H4 (cell line): ENCODE data around the gene IGFL3. TPM values are rescaled to one million over a fixed set of nuclear protein-coding genes. Genes with fewer than 3 reads are reported as not detected.
"Not testable (repeated sequence)": the region's sequence is repeated elsewhere in the genome, so short reads cannot be mapped to it uniquely, and the experiment has no call there.

ENCODE experiments used
- DNase-seq: peaks from one replicate; pipeline ENCODE4 v3.0.0-alpha.2; 2015; ENCODE audit warnings: low spot score
- total RNA-seq: library from RNA; depleted of rRNA; stranded (reverse); fragments of >200 nt; shearing (Covaris generic); gene quantifications from 2 replicates; pipeline ENCODE4 v1.2.3, GENCODE V29; 2014

Gene IGFL3
- total RNA-seq, 1 experiment from 2014 or later, result 3.3 TPM

DNA sequence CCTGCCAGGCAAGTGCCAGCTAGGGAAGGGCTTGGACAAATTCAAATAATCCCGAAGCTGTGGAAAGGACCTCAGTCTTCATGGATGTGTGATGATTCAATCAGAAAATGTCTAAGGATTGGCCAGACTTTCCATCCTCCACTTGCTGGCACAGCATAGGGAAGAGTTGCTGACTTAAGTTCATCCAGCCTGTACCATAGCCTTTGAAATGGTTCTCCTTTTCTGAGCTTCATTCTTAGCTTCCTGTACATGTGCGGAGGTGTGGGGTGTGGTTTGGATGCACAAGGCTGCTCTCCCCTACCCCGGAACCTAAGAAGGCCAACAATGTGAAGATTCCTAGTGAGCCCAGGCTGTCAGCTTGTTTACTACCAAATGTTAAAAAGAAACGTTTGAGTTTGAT is 959 bp upstream of the IGFL3 start:
- no peak for DNase-seq

DNA sequence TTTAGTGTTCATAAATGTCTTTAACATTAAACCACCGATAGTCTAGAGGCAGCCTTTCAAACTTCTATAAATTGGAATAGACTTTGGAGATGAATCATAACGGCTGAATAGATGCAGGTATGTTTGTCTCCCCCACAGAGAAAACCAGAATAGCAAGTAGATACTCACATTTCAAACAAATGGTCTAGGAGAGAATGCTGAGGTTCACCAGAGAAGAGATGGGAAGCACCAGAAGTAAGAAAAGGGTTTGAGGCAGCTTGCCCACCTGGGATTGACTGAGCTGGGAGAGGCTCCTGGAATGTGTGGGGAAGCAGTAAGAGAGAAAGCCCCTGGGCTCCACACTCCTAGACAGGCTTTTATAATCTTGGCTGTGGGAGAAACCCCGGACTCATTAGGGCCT is 6.4 kb downstream of the IGFL3 start:
- no peak for DNase-seq

DNA sequence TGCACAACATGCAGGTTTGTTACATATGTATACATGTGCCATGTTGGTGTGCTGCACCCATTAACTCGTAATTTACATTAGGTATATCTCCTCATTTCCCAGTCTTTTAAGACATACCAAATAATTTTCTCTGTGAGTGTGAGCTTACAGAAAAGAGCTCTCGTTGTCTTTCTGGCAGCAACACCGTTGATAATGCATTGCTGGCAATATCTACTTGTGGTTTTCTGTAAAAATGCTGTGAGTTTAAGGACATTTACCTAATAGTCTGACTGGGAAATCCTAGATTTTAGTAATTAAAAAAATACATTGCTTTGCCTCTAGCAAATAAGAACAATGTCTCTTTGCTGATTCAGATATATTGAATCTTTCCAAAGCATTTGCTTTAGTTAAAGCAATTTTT is 8.4 kb downstream of the IGFL3 start:
- DNase-seq, result no peak

DNA sequence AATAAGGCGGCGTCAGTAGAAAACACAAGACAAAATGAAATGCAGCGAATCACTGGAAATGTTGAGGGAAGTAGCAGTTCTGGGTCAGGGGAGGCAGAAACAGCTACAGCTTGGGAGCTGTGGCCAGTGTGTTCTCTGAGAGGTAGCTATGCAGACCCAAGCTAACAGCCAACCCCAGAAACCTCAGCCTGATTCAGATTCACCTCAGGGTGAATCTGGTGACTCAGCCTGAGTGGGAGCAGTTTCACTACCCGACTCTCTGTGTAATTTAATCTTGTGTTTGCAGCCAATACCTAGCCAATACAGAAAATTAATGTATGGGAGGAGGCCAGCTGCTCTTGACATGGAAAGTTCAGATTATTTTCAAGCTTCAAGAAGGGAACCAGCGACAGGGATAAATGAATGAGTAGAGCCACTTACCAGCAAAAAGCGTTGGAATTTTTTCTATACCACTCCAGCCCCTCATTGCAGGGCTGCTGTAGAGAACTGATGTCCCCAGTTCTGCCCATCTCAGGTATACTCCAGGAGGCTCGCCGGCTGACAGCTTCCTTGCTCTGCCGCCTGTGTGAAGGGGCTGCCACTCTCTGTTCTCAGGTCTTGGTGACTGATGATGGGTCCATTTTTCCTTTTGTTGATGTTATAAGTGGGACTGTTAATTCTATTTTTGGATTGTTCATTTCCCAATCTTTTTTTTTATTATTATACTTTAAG is 8.9 kb downstream of the IGFL3 start:
- DNase-seq, result peak; percentile 82

DNA sequence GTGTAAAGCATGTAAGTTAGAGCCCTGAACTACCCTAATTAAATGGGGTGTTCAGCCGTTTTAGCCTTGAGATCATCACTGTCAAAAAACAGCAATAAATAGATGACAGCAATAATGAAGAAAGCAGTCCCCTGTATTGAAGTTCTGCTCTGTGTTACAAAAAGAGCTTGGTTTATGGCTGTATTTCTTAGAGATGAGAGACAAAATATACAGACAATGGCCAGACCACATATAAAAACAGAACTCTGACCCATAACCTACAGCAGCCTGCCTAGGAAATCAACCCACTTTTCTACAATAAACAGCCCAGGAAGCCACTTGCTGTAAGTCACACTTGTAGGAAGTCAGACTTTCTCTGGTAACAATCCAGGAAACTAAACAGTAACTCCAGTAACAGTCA is 10.8 kb downstream of the IGFL3 start:
- DNase-seq, result no peak

DNA sequence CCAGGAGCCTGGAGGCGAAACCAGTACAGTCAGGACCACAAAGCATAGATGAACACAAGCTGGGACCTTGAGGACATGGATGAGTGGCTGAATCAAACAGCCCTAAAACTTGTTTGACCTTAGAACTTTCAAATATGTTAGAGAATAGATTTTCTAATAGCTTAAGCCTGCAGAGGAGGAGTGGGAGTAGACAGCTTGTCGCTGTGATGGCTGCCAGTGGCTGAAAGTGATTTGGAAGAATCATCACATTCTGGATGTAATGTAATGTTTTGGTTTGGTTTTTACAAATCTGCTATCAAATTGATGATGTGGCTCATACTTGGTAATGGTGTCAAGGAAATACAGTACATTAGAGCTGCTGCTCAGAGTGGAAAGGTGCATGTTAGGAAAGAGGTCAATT is 12.0 kb downstream of the IGFL3 start:
- DNase-seq, result no peak

DNA sequence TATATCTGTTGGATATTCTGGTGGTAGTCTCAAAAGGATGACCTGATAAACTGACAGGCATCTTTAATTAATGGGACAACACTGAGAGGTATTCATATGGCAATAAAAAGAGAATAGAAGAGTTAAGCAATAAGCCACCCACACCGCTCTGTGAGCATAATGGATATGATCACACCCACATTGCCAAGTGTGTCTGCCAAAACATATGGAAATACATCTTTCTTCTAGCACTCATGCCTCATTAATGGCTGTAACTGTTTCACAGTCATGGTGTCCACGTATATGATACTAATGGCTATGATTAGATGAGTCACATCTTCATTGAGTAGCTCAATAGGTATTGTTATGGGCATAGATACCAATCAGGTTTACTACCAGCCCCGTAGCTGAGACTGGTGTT is 13.1 kb downstream of the IGFL3 start:
- DNase-seq, result no peak

DNA sequence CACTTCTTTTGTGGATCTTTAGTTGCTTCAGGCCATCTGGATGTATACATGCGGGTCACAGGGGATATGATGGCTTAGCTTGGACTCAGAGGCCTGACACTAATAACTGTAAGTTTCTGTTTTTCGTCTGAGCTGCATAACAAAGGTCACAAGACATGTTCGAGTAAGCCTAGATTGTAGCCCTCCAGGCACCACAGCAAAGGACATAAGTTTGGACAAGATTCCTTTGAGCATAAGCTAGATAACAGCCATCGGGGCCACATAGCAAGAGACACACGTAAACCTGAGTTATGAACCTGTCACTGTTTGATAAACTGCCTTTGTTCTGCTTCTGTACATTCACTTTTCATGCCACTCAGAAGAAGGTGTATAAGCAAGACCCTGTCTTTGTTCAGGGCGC is 14.6 kb downstream of the IGFL3 start:
- no peak for DNase-seq

DNA sequence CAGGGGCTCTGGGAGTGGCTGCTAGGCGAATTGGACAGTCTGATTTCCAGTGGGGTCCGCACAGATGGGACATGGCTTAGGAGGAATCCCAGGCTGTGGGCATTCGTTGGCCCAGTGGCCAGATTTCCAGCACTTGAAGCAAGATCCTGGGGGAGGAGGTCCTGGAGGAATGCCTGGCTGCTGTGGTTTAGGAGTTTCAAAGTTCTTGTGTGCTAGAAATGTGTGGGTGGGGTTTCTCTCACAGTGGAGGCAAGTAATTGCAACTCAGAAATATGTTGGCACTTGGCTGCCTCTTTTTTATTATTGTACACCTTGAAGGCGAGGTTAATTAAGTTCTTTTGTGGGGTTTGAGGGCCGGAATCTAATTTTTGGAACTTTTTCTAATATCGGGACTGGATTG is 17.1 kb downstream of the IGFL3 start:
- peak; percentile 53 for DNase-seq

DNA sequence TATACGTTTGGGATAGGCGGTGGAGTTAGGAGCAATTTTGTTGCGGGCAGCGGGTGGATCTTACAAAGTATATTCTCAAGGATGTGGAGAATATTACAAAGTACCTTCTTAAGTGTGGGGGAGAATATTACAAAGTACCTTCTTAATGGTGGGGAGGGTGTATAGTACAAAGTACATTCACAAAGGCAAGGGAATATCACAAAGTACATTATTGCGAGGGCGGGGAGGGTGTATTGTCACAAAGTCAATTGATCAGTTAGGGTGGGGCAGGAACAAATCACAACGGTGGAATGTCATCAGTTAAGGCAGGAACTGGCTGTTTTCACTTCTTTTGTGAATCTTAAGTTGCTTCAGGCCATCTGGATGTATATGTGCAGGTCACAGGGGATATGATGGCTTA is 22.2 kb downstream of the IGFL3 start:
- not testable (repeated sequence) for DNase-seq

DNA sequence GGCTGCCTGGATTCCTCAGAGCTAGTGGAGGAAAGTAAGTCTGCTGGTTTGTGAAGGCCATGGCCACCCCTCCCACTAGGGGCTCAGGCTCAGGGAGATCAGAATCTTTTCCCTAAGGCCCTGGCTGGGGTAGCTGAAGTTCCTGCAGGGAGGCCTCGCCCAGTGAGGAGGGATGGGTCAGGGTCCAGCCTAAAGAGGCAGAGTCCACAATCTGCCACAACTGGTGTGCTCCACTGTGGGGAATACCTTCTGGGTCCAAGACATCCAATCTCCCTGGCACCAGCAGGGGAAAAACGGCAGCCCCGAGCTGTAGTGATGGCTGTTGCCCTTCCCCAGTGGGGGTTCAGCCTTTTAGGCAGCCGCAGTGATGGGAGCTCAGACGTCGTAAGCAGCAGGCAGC is 23.2 kb downstream of the IGFL3 start:
- DNase-seq, result no peak

DNA sequence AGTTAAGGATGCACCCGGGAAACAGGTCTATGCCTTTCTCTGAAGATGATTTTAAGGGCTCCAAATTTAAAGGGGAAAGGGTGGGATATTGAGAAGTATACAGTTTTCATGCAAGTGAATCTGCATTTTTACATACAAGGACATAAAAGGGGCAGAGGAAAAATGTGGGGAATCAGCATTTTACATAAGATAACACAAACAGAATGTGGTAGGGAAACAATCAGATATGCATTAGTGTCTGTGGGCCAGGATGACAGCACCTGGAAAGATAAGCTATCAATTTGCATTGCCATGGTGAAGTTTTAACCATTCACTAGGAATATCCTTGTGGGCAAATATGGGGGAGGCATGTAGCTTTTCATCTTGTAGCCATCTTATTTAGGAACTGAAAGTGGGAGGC is 24.1 kb downstream of the IGFL3 start:
- DNase-seq, result no peak

DNA sequence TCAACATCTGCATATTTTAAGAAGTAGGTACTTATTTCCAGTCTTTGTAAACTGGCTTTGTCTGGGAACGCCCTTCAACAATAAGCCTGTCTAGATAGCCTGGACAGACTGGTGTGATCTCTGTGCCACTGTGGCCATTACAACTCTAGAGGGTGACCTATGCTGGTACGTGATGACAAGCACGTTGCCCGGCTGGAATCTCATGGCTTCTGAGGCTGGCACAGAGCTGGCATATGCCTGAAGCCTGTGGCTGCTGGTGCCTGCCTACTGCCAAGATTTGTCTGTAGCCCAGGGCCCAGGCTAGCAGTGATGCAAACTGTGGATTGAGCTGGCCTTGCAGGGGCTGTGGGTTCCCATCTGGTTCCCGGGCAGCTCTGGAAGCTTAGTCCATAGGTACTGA is 34.0 kb downstream of the IGFL3 start:
- DNase-seq, result no peak

DNA sequence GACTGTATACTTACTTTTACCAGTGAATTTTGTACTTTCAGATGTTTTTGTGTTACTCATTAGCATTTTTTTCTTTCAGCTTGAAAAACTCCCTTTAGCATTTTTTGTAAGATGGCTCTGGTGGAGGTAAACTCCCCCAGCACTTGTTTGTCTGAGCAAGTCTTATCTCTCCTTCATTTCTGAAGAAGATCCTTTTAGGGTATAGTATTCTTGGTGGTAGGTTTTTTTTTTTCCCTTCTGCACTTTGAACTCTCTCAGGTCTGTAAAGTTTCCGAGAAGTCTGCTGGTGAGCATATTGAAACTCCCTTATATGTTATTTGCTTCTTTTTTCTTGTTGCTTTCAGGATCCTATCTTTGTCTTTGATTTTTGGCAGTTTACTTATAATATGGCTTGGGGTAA is 35.1 kb downstream of the IGFL3 start:
- DNase-seq, result no peak

DNA sequence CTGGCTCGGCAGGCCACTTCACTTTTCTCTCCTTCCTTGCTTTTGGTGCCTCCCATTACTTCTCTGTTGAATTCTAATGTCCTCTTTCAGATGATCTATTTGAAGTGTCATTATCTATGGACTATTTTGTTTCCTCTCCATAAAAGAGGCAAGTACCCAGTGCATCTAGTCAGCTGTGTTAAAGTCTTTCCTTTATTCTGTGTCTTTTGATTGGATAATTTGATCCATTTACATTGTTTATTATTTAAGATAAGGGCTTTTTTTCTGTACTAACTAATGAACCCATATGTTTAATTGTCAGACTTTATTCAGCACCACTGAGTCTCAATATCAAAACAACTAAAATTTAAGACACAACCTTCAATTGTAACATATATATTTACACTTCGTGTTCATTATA is 36.4 kb downstream of the IGFL3 start:
- DNase-seq, result no peak

DNA sequence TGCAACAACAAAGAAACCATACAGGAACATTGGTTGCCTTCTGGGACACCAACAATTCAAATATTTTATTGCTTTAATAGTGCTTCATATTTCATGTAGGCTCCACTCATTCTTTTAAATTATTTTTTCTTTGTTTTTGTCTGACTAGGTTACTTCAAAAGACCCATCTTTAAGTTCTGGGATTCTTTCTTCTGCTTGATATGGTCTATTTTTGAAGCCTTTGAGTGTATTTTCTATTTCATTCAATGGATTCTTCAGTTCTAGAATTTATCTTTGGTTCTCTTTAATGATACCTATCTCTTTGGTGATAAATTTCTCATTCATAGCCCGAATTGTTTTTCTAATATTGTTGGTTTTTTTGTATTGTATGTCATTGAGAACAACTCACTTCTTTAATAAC is 38.6 kb downstream of the IGFL3 start:
- no peak for DNase-seq

DNA sequence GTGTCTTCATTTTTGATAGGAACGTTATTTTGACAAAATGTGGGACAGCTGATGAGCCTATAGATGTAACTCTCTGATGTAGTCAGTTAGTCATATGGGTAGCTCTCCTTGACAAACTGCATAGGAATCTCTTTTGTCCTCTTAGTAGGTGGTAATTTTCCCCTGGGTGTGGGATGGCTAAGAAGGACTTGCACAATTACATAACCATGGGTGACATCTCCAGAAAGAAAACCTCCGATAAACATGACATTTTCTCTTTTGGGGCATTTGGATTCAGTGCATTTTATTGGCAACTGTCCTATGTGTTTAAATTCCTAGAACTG is 41.8 kb downstream of the IGFL3 start:
- DNase-seq, result no peak

DNA sequence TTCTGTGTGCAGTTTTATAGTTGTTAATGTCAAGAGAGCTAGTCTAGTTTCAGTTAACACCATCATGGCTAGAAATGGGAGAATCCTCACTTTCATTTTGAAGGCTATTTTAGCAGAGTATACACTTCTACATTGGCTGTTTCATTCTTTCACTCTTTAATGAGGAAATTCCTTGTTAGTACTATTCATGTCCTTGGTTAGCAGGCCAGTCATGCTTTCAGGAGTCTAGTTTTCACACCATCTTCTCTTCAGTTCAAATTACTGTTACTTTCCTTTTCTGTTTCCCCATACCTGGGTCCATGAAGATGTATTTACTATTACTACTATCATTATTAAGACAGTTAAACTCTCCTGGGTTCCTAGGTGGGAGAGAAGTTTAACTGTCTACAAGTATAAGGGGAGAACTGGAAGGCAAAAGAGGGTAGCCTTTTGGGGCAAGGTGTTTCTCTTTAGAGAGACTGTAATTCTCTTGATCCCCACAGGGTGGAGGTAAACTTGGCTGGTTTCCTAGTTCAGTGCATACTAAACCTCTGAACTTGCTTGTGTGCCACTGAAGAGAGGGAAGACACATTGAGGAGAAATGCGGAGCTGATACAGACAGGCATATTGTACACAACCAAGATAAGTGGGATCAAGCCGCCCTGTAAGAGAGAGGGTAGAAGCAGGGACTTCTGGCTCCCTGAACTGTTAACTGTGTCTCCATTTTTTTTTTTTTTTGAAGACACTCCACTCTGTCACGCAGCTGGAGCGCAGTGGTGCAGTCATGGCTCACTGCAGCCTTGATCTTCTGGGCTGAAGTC is 42.4 kb downstream of the IGFL3 start:
- peak; percentile 68 for DNase-seq

DNA sequence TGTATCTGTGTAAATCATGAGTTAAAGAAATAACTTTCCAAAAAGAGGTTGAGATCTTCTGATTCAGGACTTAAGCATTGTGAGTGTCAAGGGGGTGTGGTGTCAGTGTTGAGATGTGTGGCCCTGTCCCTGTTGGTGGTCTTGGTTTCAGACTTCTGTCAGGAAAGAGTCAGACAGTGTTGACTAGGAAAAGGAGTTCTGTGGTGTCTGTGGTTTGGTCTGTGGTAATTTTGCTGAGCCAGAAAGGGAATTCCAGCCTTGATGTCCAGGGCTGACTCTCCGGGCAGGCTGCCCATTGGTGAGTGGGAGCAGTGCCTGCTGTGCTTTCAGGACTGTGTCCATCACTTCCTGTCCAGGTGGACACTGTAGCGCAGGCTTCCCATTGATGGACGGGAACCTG is 43.9 kb downstream of the IGFL3 start:
- peak; percentile 92 for DNase-seq

DNA sequence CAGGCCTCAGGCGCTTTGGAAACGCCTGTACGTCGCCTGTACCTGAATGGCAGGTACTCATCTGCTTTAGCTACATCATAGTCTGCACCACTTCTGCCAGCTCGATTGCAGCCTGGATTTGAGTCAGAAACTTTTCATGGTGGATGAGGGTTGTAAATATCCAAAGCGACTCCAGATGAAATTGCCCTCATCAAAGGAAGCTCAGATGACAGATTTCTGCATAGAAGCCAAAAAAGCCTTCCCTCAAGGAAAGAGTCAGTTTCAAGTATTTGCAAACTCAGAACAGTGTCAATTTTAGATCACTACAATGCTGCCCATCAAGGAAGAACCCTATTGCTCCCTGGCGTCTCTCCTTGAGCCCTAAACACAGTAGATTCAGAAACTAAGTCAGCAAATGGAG is 44.9 kb downstream of the IGFL3 start:
- no peak for DNase-seq

DNA sequence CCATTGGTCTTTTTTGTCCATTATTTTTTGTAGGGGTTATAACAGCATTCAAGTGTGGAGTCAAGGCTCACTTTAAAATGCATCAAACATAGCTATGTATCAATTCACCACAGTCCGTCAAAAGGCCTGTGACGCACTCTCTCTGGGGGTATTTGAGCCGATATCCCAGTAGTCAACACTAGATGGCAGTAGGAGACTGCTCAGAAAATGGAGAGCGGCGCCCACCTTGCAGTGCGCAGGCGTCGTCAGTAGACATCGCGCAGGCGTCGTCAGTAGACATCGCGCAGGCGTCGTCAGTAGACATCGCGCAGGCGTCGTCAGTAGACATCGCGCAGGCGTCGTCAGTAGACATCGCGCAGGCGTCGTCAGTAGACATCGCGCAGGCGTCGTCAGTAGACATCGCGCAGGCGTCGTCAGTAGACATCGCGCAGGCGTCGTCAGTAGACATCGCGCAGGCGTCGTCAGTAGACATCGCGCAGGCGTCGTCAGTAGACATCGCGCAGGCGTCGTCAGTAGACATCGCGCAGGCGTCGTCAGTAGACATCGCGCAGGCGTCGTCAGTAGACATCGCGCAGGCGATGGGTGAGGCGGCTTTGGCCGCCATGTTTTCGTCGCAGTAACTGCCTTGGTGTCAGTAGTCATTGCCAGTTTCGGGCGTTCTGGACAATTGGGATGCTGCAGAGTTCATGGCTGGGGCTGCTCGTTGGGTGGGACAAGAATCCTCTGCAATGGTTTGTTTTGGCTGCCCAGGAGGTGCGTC is 45.7 kb downstream of the IGFL3 start:
- DNase-seq, result not testable (repeated sequence)

DNA sequence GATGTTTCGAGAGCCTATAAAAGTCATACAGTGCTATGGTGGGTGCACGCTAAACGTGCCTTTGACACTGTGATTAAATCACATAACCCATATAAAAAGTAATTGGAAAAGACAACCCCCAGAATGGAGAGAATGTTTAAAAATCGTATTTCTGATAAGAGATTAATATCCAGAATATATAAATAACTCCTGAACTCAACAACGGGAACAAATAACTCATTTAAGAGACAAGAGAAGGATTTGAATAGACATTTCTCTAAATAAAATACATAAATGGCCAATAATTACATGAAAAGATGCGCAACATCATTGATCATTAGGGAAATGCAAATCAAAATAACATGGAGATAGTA is 46.7 kb downstream of the IGFL3 start:
- DNase-seq, result no peak
